GM23338 (cell line): ENCODE measurements around the gene LEKR1. TPM values are rescaled to one million over a fixed set of nuclear protein-coding genes. Genes with fewer than 3 reads are reported as not detected.

Experiments
- ATAC-seq: fragments of 200-7000 bp; cut with Tn5 transposase; 3 replicates; pipeline ENCODE4 v1.9.1; 2020
- DNase-seq: peaks from one replicate; pipeline ENCODE4 v3.0.0-alpha.2; 2015; ENCODE audit warnings: low spot score
- H2AFZ ChIP-seq: fragments of 200-600 bp; sonication (generic); 2 replicates; pipeline ENCODE4 v1.8.0; 2016; ENCODE audit warnings: antibody characterized with exemption, mild to moderate bottlenecking, moderate library complexity
- H3F3A ChIP-seq: fragments of 200-600 bp; sonication (generic); replicated peaks from 2 replicates; pipeline ENCODE4 v1.8.0; 2017; ENCODE audit warnings: antibody characterized with exemption, mixed run types, low read depth
- H3K27ac ChIP-seq: fragments of 200-600 bp; sonication (generic); 2 replicates; pipeline ENCODE4 v1.6.1; 2016; ENCODE audit warnings: low read depth
- H3K27me3 ChIP-seq: fragments of 200-600 bp; sonication (generic); 2 replicates; pipeline ENCODE4 v1.8.0; 2016; ENCODE audit warnings: mild to moderate bottlenecking, mixed run types, moderate library complexity; ENCODE audit not compliant: insufficient read depth
- H3K36me3 ChIP-seq: fragments of 200-600 bp; sonication (generic); 2 replicates; pipeline ENCODE4 v1.8.0; 2016; ENCODE audit warnings: mild to moderate bottlenecking; ENCODE audit not compliant: insufficient read depth
- H3K4me1 ChIP-seq: fragments of 200-600 bp; sonication (generic); 2 replicates; pipeline ENCODE4 v1.8.0; 2016; ENCODE audit warnings: mild to moderate bottlenecking, moderate library complexity; ENCODE audit not compliant: insufficient read depth
- H3K4me2 ChIP-seq: fragments of 200-600 bp; sonication (generic); 2 replicates; pipeline ENCODE4 v1.7.1; 2017; ENCODE audit warnings: mixed run types
- H3K4me3 ChIP-seq: fragments of 200-600 bp; sonication (generic); 2 replicates; pipeline ENCODE4 v1.6.1; 2016; ENCODE audit warnings: mixed run types
- H3K79me2 ChIP-seq: fragments of 200-600 bp; sonication (generic); replicated peaks from 2 replicates; pipeline ENCODE4 v1.8.0; 2017; ENCODE audit warnings: mild to moderate bottlenecking; ENCODE audit not compliant: insufficient read depth
- H3K9me2 ChIP-seq: fragments of 200-600 bp; sonication (generic); 2 replicates; pipeline ENCODE4 v1.8.0; 2017; ENCODE audit not compliant: insufficient read depth
- H4K20me1 ChIP-seq: fragments of 200-600 bp; sonication (generic); replicated peaks from 2 replicates; pipeline ENCODE4 v1.8.0; 2017; ENCODE audit warnings: mild to moderate bottlenecking; ENCODE audit not compliant: insufficient read depth
- H3K27ac Mint-ChIP-seq: 2 replicates; pipeline ENCODE4 v1.8.0; 2020; ENCODE audit warnings: inconsistent platforms, mild to moderate bottlenecking, moderate library complexity, mixed read lengths
- H3K27me3 Mint-ChIP-seq: 3 replicates; pipeline ENCODE4 v1.8.0; 2022; ENCODE audit warnings: low read depth, mild to moderate bottlenecking, moderate library complexity, mixed read lengths, inconsistent platforms; ENCODE audit not compliant: insufficient read depth, poor library complexity
- H3K36me3 Mint-ChIP-seq: 3 replicates; pipeline ENCODE4 v1.8.0; 2021; ENCODE audit warnings: low read depth, mild to moderate bottlenecking, inconsistent platforms, moderate library complexity, mixed read lengths
- H3K4me1 Mint-ChIP-seq: 3 replicates; pipeline ENCODE4 v1.8.0; 2020; ENCODE audit warnings: mild to moderate bottlenecking, inconsistent platforms, mixed read lengths
- H3K4me3 Mint-ChIP-seq: 3 replicates; pipeline ENCODE4 v1.8.0; 2021; ENCODE audit warnings: moderate library complexity, mild to moderate bottlenecking, inconsistent platforms, mixed read lengths
- H3K9me3 Mint-ChIP-seq: 3 replicates; pipeline ENCODE4 v1.8.0; 2020; ENCODE audit warnings: moderate library complexity, mild to moderate bottlenecking, inconsistent platforms, mixed read lengths
- CREB1 ChIP-seq: fragments of 250-450 bp; sonication (Bioruptor Pico); IDR thresholded peaks from 2 replicates; pipeline ENCODE4 v1.5.0; 2020; ENCODE audit warnings: low read depth, mild to moderate bottlenecking, moderate library complexity
- CTCF ChIP-seq, 2 experiments: fragments of 200-600 bp in 1 of 2; sonication (generic) in 1 of 2; conservative IDR thresholded peaks; 2 replicates each; pipeline versions ENCODE4 v1.5.1 to v1.6.1; 2016 to 2017; ENCODE audit warnings: antibody characterized with exemption in 2 of 2, low read depth in 2 of 2, mild to moderate bottlenecking in 2 of 2, moderate library complexity in 1 of 2
- ETS1 ChIP-seq: IDR thresholded peaks from 2 replicates; pipeline ENCODE4 v1.6.1; 2016; ENCODE audit warnings: antibody characterized with exemption
- EZH2 ChIP-seq: fragments of 200-600 bp; sonication (generic); IDR thresholded peaks from one replicate; pipeline ENCODE4 v1.8.0; 2017; ENCODE audit warnings: antibody characterized with exemption, mild to moderate bottlenecking, low read depth; ENCODE audit not compliant: unreplicated experiment
- EZH2phosphoT487 ChIP-seq: fragments of 200-600 bp; sonication (generic); IDR thresholded peaks from one replicate; pipeline ENCODE4 v1.8.1; 2018; ENCODE audit warnings: antibody characterized with exemption; ENCODE audit not compliant: unreplicated experiment
- ZNF114 ChIP-seq: fragments of 250-450 bp; sonication (Bioruptor Pico); IDR thresholded peaks from 2 replicates; pipeline ENCODE4 v1.5.0; 2020; ENCODE audit warnings: mild to moderate bottlenecking, moderate library complexity
- ZNF331 ChIP-seq: fragments of 250-450 bp; sonication (Bioruptor Pico); IDR thresholded peaks from 2 replicates; pipeline ENCODE4 v1.5.0; 2020; ENCODE audit warnings: low read depth, mild to moderate bottlenecking, moderate library complexity
- ZNF462 ChIP-seq: fragments of 250-450 bp; sonication (Bioruptor Pico); IDR thresholded peaks from 2 replicates; pipeline ENCODE4 v1.5.0; 2020; ENCODE audit warnings: mild to moderate bottlenecking, moderate library complexity
- polyA plus RNA-seq: library from polyadenylated mRNA; unstranded; fragments of >200 nt; fragmentation: Nextera tagmentation; extraction: Ambion mirVana; gene quantifications from 2 replicates; pipeline ENCODE4 v1.2.1, GENCODE V29; 2016
- total RNA-seq: library from RNA; depleted of rRNA; stranded (reverse); fragments of >200 nt; shearing (Covaris generic); gene quantifications from 2 replicates; pipeline ENCODE4 v1.2.3, GENCODE V29; 2014

LEKR1 gene
- total and polyA plus RNA-seq, 2 experiments from 2014 or later, result not detected

GRCh38 chr3:156793400-156793799 lies 32.8 kb upstream of the LEKR1 start:
- peaks cover 6% of the 10 kb centered on the region; the same call in 1 of the 2 replicates for H3K4me1 ChIP-seq
- no peaks in the 10 kb centered on the region for H3K27me3 Mint-ChIP-seq
- no peaks in the 10 kb centered on the region for H3K27me3 ChIP-seq
- no peak overlapping the region for H2AFZ ChIP-seq
- H3K27ac Mint-ChIP-seq, result no peak overlapping the region
- TF ChIP-seq CTCF (conservative IDR thresholded peaks at IDR 0.05; ENCODE audit: low read depth in 2 of 2) (no peak), ETS1 (no peak), EZH2 (no peak), ZNF114 (no peak), EZH2phosphoT487 (no peak)
- DNase-seq (no peak), ATAC-seq (no peak)
- H3K4me3 Mint-ChIP-seq, result no peak overlapping the region
- no peaks in the 10 kb centered on the region for H3K79me2 ChIP-seq
- no peaks in the 10 kb centered on the region for H3F3A ChIP-seq
- no peaks in the 10 kb centered on the region for H4K20me1 ChIP-seq
- H3K9me2 ChIP-seq, result no peaks in the 10 kb centered on the region; the same call in 1 of the 2 replicates
- no peaks in the 10 kb centered on the region for H3K36me3 Mint-ChIP-seq
- no peak overlapping the region for H3K4me3 ChIP-seq
- H3K4me2 ChIP-seq, result no peak overlapping the region
- H3K9me3 Mint-ChIP-seq, result no peaks in the 10 kb centered on the region
- no peaks in the 10 kb centered on the region for H3K36me3 ChIP-seq
- H3K4me1 Mint-ChIP-seq, result peaks cover 4% of the 10 kb centered on the region; the same call in 1 of the 3 replicates
- H3K27ac ChIP-seq, result no peak overlapping the region

- Histone ChIP-seq H3K9me2 (no peaks in the 10 kb centered on the region; the same call in 1 of the 2 replicates), H3K79me2 (no peaks in the 10 kb centered on the region), H3K4me3 (no peak overlapping the region), H3K27ac (no peak overlapping the region), H3K4me2 (no peak overlapping the region), H4K20me1 (no peaks in the 10 kb centered on the region), H3F3A (no peaks in the 10 kb centered on the region), H2AFZ (no peak overlapping the region), H3K27me3 (no peaks in the 10 kb centered on the region), H3K36me3 (no peaks in the 10 kb centered on the region), H3K4me1 (peaks cover 5% of the 10 kb centered on the region; the same call in 1 of the 2 replicates)
- H3K27me3 Mint-ChIP-seq, result no peaks in the 10 kb centered on the region
- no peak for ATAC-seq
- no peak overlapping the region for H3K27ac Mint-ChIP-seq
- TF ChIP-seq ZNF331 (CRISPR knock-in tag), result no peak
- no peak for TF ChIP-seq ETS1
- no peak for TF ChIP-seq CREB1 (CRISPR knock-in tag)
- TF ChIP-seq CTCF (conservative IDR thresholded peaks at IDR 0.05; ENCODE audit: low read depth in 2 of 2), result no peak
- no peak for TF ChIP-seq ZNF462 (CRISPR knock-in tag)
- TF ChIP-seq EZH2, result no peak
- no peaks in the 10 kb centered on the region for H3K9me3 Mint-ChIP-seq
- H3K36me3 Mint-ChIP-seq, result no peaks in the 10 kb centered on the region
- no peak for DNase-seq
- peaks cover under 1% of the 10 kb centered on the region; the same call in 1 of the 3 replicates for H3K4me1 Mint-ChIP-seq
- H3K4me3 Mint-ChIP-seq, result no peak overlapping the region
These were observed 32.3 kb upstream of the LEKR1 start for GRCh38 chr3:156793851-156794250.
